GM04504 (cell line): ENCODE results near the gene FBXL5.

Experiments
- DNase-seq: peaks from one replicate; pipeline ENCODE4 v3.0.0-alpha.2; 2012; ENCODE audit warnings: low read depth

The FBXL5 gene

DNA sequence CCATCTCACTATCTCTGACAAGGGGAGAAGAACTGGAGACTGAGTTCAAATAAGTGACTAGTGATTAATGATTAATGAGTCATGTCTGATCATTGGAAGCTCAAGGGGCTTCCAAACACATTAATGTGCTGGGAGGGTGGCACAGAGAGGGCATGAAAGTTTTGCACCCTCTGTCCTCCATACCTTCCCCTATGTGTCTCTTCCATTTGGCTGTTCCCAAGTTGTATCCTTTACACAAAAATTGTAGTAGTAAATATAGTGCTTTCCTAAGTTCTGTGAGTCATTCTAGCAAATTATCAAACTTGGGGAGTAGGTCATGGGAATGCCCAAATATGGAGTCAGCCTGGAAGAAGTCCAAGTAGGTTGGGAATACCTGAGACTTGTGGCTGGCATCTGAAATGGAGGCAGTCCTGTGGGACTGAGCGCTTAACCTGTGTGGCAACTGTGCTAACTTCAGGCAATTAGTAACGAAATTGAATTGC, 22.4 kb upstream of the FBXL5 start:
- no peak for DNase-seq

DNA sequence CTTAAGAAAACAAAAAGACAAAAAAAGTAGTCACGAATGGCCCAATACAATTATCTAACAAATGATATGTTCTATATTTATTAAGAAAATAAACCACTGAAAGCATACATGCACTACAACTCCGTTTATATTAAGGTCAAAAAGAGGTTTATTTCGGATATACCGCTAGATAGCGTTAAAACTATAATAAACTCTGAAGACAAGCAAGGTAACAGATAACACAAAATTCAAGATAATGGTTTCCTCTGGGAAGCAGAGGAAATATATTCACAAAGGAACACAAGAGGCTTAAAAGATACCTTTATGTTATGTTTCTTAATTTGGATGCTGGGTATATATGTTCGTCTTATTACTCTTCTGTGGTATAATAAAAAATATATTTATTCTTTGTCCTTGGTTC, 21.7 kb upstream of the FBXL5 start:
- DNase-seq: no peak

DNA sequence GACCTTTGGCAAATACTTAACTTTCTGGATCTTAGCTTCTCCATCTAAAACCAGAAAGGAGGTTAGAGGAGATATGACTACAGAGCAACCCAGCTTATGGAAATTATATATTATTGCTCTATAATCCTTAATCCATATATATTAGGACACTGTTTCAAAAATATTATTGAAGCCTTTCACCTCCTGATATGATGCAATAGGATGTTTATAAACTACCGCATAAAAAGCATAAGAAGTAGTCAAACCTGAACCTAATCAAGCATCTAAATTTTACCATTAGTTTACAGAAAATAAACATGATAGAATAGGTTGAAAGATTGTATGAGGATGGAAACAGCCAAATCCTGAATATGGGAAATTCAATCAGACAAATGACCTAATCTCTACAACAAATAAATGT, 20.9 kb upstream of the FBXL5 start:
- no peak for DNase-seq

DNA sequence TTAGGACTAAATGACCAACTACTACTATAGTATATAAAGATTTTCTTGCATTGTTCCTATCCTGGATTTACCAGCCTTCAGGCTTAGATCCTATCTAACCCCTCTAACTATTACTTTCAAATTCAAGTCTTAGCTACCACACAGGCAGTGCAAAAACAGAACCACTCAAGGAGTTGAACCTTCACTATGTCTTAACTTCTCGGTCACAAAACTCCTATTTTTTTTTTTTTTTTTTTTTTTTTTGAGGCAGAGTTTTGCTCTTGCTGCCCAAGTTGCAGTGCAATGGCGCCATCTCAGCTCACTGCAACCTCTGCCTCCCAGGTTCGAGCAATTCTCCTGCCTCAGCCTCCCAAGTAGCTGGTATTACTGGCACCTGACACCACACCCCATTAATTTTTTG, 20.2 kb upstream of the FBXL5 start:
- DNase-seq: no peak

DNA sequence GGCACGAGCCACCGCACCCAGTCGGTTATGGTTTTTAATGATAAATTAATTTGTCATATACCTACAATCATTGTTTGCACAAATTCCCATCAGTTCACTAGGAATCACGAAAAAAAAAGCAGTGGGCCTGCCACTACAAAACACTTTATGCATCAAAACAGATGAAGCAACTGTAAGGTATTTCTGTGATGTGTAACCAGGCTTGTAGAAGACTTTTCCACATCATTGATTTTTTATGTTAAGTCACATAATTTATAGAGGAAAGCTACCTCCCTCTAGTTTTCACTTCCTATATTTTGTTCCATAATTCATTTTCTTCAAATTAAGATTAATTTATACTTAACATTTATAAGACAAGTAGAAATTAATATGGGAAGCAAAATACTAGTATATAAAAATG, 19.8 kb upstream of the FBXL5 start:
- DNase-seq: no peak

DNA sequence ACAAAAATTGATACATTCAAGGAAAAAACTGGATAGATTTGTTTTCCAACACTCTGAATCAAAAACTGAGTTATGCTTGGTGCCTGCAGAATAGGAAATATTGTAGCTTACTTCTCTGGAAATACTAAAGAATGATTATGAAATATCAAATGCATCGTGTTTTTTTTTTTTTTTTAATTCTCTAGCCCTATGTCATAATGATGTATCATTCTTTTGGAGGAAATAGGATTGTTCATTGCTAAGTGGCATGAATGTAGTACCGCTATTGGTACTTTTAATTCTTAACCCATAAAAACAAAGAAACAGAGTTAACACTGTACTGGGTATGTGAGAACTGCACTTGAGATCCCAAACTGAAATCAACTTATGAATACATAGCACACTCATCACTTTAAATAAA, 18.9 kb upstream of the FBXL5 start:
- no peak for DNase-seq

DNA sequence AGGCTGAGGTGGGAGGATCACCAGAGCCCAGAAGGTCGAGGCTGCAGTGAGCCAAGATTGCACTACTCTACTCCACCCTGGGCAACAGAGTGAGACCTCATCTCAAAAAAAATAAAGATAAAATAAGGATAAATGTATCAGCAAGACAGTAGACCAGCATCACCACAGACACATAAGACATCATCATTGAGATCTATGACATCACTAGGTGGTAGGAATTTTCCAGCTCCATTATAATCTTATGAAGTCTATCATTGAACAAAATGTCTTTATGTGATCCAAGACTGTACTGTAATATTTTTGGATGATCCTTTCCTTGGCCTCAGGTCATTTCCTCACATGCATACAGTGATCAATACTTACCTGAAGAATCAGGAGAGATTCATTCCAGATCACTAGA, 18.2 kb upstream of the FBXL5 start:
- DNase-seq: no peak

DNA sequence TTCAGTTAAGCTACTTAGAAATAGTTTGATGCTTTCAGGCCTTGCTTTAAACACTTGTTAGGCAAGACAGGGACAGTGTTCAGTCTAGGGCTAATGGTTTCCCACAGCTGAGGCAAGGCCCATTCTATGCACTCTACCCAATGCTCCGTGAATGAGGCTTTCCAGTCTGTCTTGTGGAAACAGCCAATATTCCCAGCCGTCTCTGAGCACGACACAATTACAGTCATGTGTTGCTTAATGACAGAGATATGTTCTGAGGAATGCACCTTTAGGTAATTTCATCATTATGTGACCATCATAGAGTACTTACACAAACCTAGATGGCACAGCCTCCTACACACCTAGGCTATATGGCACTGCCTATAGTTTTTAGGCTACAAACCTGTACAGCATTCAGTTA, 16.9 kb upstream of the FBXL5 start:
- DNase-seq: no peak

DNA sequence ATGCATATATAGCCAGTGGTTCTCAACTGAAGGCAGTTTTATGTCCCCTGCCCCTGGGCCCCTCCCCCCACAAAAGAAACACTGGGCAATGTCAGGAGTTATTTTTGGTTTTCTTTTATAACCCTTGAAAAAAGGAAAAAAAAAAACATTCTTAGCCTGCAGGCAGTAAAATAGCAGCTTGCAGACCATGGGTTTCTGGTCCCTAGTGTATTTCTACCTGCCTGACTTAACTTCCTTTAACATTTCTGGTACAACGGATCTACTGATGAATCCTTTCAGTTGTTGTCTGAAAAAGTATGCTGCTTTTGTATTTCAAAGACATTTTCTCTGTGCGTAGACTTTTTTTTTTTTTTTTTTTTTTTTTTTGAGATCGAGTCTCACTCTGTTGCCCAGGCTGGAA, 15.4 kb upstream of the FBXL5 start:
- DNase-seq: no peak

DNA sequence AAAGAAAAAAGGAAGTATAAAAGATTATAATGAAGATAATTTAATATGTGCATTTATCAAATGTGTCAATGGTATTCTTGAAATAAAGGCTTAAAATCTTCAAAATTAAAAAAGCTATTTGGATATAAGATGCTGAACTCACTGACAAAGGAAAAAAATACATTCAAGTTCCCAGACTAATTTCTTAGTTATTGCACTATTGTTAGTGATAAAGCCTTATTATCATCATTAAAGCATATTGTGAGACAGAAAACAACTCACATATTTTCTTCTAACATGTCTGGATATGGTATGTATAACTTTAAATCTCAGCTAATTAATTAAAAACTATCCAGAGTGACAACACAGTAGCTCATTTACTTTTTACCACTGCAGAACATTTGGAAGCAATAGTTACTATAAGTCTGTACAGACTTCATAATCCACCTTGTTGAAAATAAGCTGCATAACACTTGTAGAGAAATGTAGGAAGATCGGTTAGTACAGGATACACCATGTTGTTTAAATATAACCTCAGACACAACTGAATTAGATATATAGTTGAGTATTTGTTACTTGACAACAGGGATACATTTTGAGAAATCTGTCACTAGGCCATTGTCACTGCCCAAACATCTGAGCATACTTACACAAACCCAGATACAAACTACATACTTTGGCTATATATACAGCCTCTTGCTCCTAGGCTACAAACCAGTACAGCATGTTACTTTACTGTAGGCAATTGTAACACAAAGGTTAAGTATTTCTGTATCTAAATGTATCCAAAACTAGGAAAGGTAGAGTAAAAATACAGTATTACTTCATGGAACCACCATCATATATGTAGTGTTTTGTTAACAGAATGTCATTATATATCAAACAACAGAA, 13.6 kb upstream of the FBXL5 start:
- no peak for DNase-seq

DNA sequence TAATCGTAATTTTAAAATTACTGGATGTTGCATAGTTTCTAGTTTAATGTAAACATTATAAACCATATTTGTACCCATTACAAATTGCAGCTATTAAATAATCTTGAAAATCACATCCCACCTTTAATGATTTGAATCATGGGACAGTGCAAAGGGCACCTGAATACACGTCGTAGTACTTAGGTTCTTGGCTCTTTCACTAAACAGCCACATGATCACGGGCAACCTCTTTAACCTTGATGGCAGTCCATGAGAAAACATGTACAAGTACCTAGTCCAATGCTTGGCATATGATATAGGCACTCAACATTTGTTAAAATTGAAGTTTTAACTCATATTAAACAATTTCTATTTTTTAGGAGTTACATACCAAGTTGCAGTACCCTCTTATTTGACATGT, 11.8 kb upstream of the FBXL5 start:
- DNase-seq: no peak

DNA sequence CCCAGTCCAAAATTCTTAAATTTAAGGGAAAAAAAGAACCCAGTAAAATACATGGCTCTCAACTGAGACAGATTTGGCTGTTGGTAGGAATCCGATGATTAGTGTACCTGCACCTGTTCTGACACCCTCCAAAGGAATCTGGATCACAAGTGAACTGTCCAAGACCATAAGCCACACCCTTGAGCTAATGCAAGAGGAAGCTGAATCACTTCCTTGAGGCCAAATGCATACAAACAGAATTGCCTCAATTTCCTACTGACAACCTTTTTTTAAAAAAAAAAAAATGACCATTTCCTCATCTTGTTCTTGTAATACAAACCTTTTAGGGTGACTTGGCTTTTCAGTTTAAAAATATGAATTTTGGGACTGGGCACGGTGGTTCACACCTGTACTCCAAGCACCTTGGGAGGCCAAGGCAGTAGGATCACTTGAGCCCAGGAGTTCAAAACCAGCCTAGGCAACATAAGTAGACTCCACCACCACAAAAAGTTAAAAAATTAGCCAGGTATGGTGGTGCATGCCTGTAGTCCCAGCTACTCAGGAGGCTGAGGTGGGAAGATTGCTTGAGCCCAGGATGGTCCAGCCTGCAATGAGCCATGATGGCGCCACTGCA, 10.7 kb upstream of the FBXL5 start:
- DNase-seq: no peak

DNA sequence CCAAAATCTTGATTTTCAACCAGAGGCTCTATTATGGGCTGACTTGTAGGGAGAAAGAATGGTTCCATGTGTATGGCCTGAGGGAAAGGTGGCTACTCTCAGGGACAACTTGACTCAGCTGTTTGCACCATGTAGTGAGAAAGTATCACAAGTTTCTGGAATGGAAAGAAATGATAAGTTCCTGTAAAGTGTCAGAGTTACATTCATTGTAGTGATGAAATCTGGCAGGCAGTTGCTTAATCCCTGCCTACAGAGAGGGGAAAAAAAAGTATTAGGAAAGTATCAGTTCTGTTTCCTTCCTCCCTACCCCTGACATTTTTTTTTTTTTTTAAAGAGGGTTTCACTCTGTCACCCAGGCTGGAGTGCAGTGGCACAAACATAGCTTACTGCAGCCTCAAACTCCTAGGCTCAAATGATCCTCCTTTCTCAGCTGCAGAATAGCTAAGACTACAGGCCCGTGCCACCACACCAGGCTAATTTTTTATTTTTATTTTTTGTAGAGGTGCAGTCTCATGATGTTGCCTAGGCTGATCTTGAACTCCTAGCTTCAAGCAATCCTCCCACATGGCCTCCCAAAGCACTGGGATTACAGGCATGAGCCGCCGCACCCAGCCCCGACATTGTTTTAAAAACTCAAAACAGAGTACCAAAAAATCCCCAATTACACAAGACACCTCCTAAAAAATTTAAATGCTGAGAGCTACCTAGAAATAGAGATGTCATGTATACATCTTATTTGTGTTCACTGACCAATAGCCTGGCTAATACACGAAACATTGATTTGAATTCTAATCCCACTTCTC, 4.8 kb upstream of the FBXL5 start:
- DNase-seq: no peak

DNA sequence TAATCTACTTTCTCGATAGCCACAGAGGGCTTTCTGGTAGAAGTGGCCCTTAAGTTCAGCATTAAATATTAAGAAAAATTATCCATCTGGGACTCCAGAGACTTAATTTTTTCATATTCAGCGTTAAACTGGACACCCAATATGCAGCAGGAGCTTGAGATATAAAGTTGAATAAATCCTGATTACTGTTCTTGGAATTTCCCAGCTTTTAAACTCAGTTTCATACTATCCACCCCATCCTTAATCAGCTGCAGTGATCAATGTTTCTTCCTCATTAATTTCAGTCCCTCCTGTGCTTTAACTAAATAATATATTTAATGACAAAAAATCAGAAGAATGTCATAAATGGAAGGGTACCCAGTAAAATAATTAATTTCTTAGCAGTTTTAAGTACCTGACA, 3.6 kb upstream of the FBXL5 start:
- no peak for DNase-seq

DNA sequence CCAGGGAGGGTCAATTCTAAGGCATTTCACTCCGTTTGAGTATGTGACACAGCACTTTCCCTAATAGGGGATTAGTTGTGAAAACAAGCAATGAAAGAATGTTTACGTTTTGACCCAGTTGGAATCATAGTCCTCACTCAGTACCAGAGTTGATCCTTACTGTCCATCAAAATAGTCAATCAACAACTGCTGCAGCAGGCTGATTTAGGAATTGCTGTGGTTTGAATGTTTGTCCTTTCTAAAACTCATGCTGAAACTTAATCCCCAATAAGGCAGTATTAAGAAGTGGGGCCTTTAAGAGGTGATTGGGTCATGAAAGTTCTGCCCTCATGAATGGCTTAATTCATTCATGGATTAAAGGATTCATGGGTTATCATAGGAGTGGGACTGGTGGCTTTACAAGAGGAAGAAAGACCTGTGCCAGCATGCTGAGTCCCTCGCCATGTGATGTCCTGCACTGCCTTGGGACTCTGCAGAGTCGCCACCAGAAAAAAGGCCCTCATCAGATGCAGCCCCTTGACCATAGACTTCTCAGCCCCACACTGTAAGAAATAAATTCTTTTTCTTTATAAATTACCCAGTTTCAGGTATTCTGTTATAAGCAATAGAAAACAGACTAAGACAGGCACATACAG, 3.1 kb upstream of the FBXL5 start:
- DNase-seq: no peak

DNA sequence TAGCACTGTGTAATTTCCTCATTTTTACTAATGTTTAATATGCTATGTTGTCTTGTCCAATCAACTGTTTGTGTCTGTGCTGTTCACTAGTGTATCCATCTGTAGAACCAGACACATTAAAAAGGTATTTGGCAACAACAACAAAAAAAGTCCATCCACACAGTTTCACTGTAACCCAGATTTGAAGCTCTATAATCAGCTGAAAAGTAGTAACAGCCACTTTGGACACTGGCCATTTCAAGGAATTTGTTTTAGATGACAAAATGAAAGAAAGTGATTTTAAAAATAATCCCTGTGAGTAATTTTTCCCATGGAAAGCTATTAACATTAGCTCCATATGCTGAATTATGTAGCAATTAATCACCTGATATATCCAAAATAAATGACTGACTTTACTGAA, 2.2 kb upstream of the FBXL5 start:
- no peak for DNase-seq

DNA sequence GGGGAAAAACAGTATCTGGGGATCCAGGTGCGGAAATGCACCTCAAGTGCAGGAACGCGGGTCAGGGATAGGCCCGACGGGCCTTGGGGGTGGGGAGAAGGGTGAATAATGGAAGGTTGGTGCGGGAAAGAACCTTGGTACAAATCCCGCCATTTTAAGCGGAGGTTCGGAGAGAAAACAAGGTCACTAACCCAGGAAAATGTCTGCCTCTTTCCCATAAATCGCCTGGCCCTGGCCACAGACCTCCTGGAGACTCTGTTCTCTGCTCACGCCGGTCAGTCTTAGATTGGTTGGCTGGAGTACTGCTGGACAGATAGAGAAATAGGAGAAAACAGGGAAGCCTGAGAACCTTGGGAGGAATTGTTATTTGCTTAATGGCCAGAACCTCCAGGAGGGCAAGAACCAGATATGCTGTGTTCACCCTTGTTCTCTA, 897 bp upstream of the FBXL5 start:
- no peak for DNase-seq

DNA sequence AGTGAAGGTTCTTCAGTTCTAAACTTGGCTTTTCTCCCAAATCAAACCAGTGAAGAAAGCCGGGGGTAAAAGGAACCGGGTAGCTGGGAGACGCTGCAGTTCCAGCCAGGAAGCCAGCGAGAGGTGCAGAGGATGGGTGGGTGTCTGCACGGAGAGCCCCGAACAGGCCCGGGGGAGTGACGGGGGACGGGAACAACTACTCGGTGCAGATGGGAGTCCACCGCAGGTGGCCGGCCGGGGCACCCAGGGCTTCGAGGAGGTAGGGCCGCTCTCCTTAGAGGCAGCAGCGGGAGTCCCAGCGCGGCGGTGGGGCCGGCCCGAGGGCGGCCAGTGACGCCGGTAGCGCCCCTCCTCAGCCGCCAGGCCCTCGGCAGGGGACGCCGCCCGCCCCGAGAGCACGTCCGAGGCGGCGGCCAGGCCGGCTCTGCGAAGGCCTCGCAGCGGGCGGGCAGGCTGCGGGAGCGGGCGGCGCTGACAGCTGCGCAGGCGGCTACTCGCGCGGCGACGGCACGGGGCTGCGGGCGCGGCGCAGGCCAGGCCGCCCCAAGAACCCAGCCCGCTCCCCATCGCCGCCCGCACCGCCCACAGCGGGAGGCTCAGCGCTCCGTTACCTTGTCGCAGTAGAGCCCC, 449 bp downstream of the FBXL5 start:
- no peak for DNase-seq

DNA sequence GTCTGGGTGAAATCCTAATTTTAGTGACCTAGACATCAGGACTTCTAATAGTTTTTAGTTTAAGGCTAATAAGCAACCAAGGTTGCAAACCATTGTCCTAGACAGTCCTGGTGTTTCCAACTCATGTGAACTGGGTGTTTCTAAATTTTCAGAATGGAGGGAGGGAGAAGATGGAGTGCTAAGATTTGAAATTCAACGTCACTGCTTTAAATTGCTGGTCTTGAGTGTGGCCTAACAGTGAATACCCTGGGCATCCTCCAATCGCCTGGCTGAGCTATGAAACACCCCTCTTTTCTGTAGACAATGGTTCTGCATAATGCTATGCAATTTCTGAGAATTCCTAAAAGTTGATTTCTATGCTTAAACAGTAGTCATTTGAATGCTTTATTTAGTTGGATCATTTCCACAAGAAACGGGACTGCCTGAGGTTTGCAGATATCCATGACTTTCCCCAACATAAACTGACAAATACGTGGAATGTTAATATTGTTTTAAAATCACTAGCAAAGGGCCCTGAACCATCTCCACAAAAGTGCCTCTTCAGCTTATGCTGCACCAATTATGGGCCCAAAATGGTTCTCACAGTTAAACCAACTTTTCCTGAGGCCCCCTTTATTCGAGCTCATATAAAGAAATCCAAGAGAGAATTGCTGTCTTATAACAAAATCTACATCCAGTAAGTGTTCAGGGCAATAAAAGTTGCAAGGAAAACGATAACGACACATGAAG, 1.1 kb downstream of the FBXL5 start:
- DNase-seq: no peak

DNA sequence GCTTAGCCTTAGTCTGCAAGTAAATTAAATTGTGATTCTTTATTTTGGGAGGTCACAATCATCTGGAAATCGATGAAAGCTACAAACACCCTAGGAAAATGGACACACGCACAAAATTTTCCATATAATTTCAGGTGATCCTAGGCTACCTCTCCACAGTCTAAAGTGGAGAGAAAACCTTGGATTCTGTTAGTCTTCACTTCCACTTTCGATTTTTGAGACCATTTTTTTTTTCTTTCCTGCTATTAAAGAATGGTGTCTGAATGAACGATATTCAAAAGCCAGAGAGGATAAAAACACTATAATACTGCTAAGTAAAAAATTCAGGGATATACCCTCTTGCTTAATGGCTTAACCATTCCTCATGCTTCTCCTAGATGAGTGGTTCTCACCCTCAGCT, 1.7 kb downstream of the FBXL5 start:
- no peak for DNase-seq

DNA sequence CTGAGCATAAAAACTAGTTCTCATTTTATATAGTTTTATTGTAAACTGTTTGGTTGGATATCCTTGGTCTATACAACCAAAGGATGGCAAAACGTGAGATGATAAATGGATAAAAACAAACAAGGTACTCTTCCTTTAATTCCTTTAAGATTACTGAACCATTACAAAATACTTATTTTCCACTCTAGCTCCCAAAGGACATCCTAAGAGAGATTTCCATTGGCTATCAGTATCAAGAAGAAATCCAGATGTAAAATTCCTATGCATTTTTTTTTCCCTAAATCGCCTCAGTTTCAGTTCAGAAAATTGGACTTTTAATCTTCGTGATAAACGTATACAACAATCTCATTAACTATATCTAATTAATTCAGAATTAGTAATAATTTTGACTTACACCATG, 2.3 kb downstream of the FBXL5 start:
- no peak for DNase-seq
